ENCODE measurements around the gene HGD. TPM values are rescaled to one million over a fixed set of nuclear protein-coding genes. Genes with fewer than 3 reads are reported as not detected.

The HGD gene
- total and polyA plus RNA-seq, 12 donors = 0.12 to 1.2 TPM; not detected in 10

GRCh38 chr3:120597445-120598049 lies 84.5 kb downstream of the HGD start:
- intact Hi-C loops (cut with DNase I) = loop anchor here in 5 of 10 donors (2.0 to 5.0 kb wide), 2 partner anchors 37 to 145 kb away; partner anchors contain the start of genes GTF2E1 (in 4 of the 5) and RABL3 (in 4 of the 5)

GRCh38 chr3:120596853-120597223 lies 85.2 kb downstream of the HGD start:
- WGBS, 2 donors = 12 to 16% methylated on average over 3 of the region's 3 CpGs
- intact Hi-C loops (cut with DNase I) = loop anchor here in 6 of 10 donors (1.0 to 5.0 kb wide), 3 partner anchors 36 to 145 kb away; partner anchors contain the start of genes GTF2E1 (in 5 of the 6) and RABL3 (in 5 of the 6)
- Histone ChIP-seq H3K27ac (peak overlapping the region; percentile 82 to 99 (median 95)), H3K4me3 (peak overlapping the region; percentile 55 to 99 (median 91)), H3K9me3 (no peaks in the 10 kb centered on the region), H3K4me1 (peaks cover 9 to 55% (median 42%) of the 10 kb centered on the region in 9 donors), H3K27me3 (no peaks in the 10 kb centered on the region), H3K36me3 (peaks cover 0 to 46% (median 13%) of the 10 kb centered on the region in 9 donors)
- ATAC-seq (no peak), DNase-seq (no peak)
- TF ChIP-seq CTCF (IDR thresholded peaks at IDR 0.05) = no peak

More at GRCh38 chr3:120597445-120598049, 84.5 kb downstream of the HGD start:
- no peak for TF ChIP-seq CTCF (IDR thresholded peaks at IDR 0.05)
- WGBS, 2 donors = 28 to 30% methylated on average over 1 of the region's 1 CpG
- Histone ChIP-seq H3K4me1 (peaks cover 9 to 55% (median 42%) of the 10 kb centered on the region in 9 donors), H3K4me3 (peak overlapping the region in 9 of 10 donors; percentile 55 to 99 (median 91)), H3K27me3 (no peaks in the 10 kb centered on the region), H3K9me3 (no peaks in the 10 kb centered on the region), H3K27ac (peak overlapping the region in 8 of 10 donors; percentile 71 to 99 (median 94)), H3K36me3 (peaks cover 0 to 53% (median 20%) of the 10 kb centered on the region in 9 donors)
- DNase-seq (no peak), ATAC-seq (no peak)

GRCh38 chr3:120596116-120596852 lies 85.8 kb downstream of the HGD start, which contains the start of gene NDUFB4:
TSS of gene NDUFB4 (plus strand) at chr3:120596336. CDS start at chr3:120596360, 24 bp downstream.
- intact Hi-C loops (cut with DNase I) = loop anchor here in 6 of 10 donors (1.0 to 5.0 kb wide), 3 partner anchors 35 to 146 kb away; partner anchors contain the start of genes GTF2E1 (in 5 of the 6) and RABL3 (in 5 of the 6)
- 0% methylated on average over 53 of the region's 53 CpGs for WGBS, 2 donors
- no peaks in the 10 kb centered on the region for H3K27me3 ChIP-seq
- H3K4me3 ChIP-seq = peak within 1 kb of the TSS; percentile 55 to 99 (median 91)
- ATAC-seq = peak; percentile 99 to 100 (median 100)
- no peak for TF ChIP-seq CTCF (IDR thresholded peaks at IDR 0.05)
- H3K9me3 ChIP-seq = no peaks in the 10 kb centered on the region
- peak within 1 kb of the TSS; percentile 82 to 99 (median 95) for H3K27ac ChIP-seq
- H3K36me3 ChIP-seq = peaks cover 0 to 40% (median 8%) of the 10 kb centered on the region in 9 donors
- H3K4me1 ChIP-seq = peaks cover 9 to 50% (median 39%) of the 10 kb centered on the region in 9 donors
- peak; percentile 97 to 99 for DNase-seq

- H3K4me1 ChIP-seq = peaks cover 9 to 46% (median 34%) of the 10 kb centered on the region in 9 donors
- H3K27ac ChIP-seq = peak overlapping the region in 9 of 10 donors; percentile 82 to 99 (median 96)
- no peak for DNase-seq
- WGBS, 2 donors = 2 to 3% methylated on average over 4 of the region's 4 CpGs
- intact Hi-C loops (cut with DNase I) = loop anchor here in 6 of 10 donors (1.0 to 5.0 kb wide), 3 partner anchors 35 to 147 kb away; partner anchors contain the start of genes GTF2E1 (in 5 of the 6) and RABL3 (in 5 of the 6)
- peaks cover 0 to 35% (median 5%) of the 10 kb centered on the region in 9 donors for H3K36me3 ChIP-seq
- H3K4me3 ChIP-seq = peak overlapping the region in 9 of 10 donors; percentile 55 to 99 (median 91)
- TF ChIP-seq CTCF (IDR thresholded peaks at IDR 0.05) = no peak
- no peaks in the 10 kb centered on the region for H3K9me3 ChIP-seq
- H3K27me3 ChIP-seq = no peaks in the 10 kb centered on the region
- no peak for ATAC-seq
These were observed 86.3 kb downstream of the HGD start for GRCh38 chr3:120595788-120596115.

Data from heart right ventricle (tissue), 16 donors.